ENCODE measurements around the gene KRCC1. TPM values are rescaled to one million over a fixed set of nuclear protein-coding genes. Genes with fewer than 3 reads are reported as not detected.
A peak's percentile ranks its signal among the peaks of the same experiment; 100 is the strongest.

The KRCC1 gene
- total and polyA plus RNA-seq, 2 experiments from 2014 or later, result 10.3 to 12.5 TPM

GRCh38 chr2:88071365-88071764 lies 15.8 kb upstream of the KRCC1 start:
- no peaks in the 10 kb centered on the region for H3K36me3 ChIP-seq (ENCODE audit: insufficient read depth)
- H2AFZ ChIP-seq, result peak overlapping the region; percentile 78
- TF ChIP-seq CREB1 (CRISPR knock-in tag; IDR thresholded peaks at IDR 0.05; ENCODE audit: low read depth), result no peak
- TF ChIP-seq ZNF462 (CRISPR knock-in tag; IDR thresholded peaks at IDR 0.05), result no peak
- no peak for TF ChIP-seq REST (IDR thresholded peaks at IDR 0.05; ENCODE audit: unreplicated experiment)
- TF ChIP-seq ETS1 (IDR thresholded peaks at IDR 0.05), result no peak
- no peak for TF ChIP-seq ZNF114 (CRISPR knock-in tag; IDR thresholded peaks at IDR 0.05)
- no peak for TF ChIP-seq EZH2phosphoT487 (IDR thresholded peaks at IDR 0.05; ENCODE audit: unreplicated experiment)
- TF ChIP-seq CTCF (conservative IDR thresholded peaks at IDR 0.05; ENCODE audit: low read depth in 2 of 2), result no peak
- no peak for TF ChIP-seq NANOG (IDR thresholded peaks at IDR 0.05; ENCODE audit: borderline replicate concordance)
- no peak overlapping the region for H3K4me3 ChIP-seq
- H3K27me3 ChIP-seq (ENCODE audit: insufficient read depth), result no peaks in the 10 kb centered on the region
- peaks cover 19% of the 10 kb centered on the region; the same call in 2 of the 3 replicates for H3K4me1 Mint-ChIP-seq
- ATAC-seq (peak; percentile 70; the same call in 2 of the 3 replicates), DNase-seq (ENCODE audit: low spot score) (peak; percentile 60)
- 0 out of 2 replicates have a peak overlapping the region, but pooled peaks have one; percentile 20 for H3K27ac Mint-ChIP-seq
- H3K4me3 Mint-ChIP-seq, result no peak overlapping the region
- no peaks in the 10 kb centered on the region for H3K9me2 ChIP-seq (ENCODE audit: insufficient read depth)
- H3K4me2 ChIP-seq, result no peak overlapping the region
- no peaks in the 10 kb centered on the region for H3K79me2 ChIP-seq (replicated peaks; ENCODE audit: insufficient read depth)
- no peaks in the 10 kb centered on the region for H3K27me3 Mint-ChIP-seq (ENCODE audit: insufficient read depth, low read depth, poor library complexity)
- H3F3A ChIP-seq (replicated peaks; ENCODE audit: low read depth), result no peaks in the 10 kb centered on the region
- H4K20me1 ChIP-seq (replicated peaks; ENCODE audit: insufficient read depth), result no peaks in the 10 kb centered on the region
- peaks cover 15% of the 10 kb centered on the region for H3K9me3 Mint-ChIP-seq
- peaks cover 17% of the 10 kb centered on the region for H3K4me1 ChIP-seq (ENCODE audit: insufficient read depth)
- H3K36me3 Mint-ChIP-seq (ENCODE audit: low read depth), result no peaks in the 10 kb centered on the region; the same call in 2 of the 3 replicates
- H3K27ac ChIP-seq (ENCODE audit: low read depth), result no peak overlapping the region

All from GM23338 (cell line).